HEK293 (cell line): ENCODE measurements around the gene EGR2.

Source experiments
- ZBTB11 ChIP-seq: fragments of 450-650 bp; formaldehyde crosslinking; conservative IDR thresholded peaks from 2 replicates; pipeline ENCODE4 v1.5.1; 2016; ENCODE audit warnings: low read depth, missing biosample characterization, missing genetic modification characterization
- ZBTB17 ChIP-seq: fragments of 450-650 bp; formaldehyde crosslinking; IDR thresholded peaks from 2 replicates; pipeline ENCODE4 v1.5.1; 2016; ENCODE audit warnings: missing biosample characterization, missing genetic modification characterization
- ZNF629 ChIP-seq: fragments of 450-650 bp; formaldehyde crosslinking; IDR thresholded peaks from 2 replicates; pipeline ENCODE4 v1.5.1; 2017; ENCODE audit warnings: missing biosample characterization, missing genetic modification characterization

GRCh38 chr10:62813981-62814380 is 2.2 kb downstream of the EGR2 start:
- TF ChIP-seq ZBTB17 (tag by site-specific recombination) (no peak), ZBTB11 (no peak), ZNF629 (no peak)
